GM19035 (cell line): ENCODE data around the gene WFIKKN1.

ENCODE experiments used
- ATAC-seq: cut with Tn5 transposase; IDR thresholded peaks from one replicate; pipeline ENCODE4 v1.9.1; 2021; ENCODE audit not compliant: unreplicated experiment

Gene WFIKKN1

GRCh38 chr16:621526-622105, 9.2 kb upstream of the WFIKKN1 start:
- no peak for ATAC-seq

- ATAC-seq, result no peak
Observed at GRCh38 chr16:622920-623280, 7.9 kb upstream of the WFIKKN1 start.

DNA sequence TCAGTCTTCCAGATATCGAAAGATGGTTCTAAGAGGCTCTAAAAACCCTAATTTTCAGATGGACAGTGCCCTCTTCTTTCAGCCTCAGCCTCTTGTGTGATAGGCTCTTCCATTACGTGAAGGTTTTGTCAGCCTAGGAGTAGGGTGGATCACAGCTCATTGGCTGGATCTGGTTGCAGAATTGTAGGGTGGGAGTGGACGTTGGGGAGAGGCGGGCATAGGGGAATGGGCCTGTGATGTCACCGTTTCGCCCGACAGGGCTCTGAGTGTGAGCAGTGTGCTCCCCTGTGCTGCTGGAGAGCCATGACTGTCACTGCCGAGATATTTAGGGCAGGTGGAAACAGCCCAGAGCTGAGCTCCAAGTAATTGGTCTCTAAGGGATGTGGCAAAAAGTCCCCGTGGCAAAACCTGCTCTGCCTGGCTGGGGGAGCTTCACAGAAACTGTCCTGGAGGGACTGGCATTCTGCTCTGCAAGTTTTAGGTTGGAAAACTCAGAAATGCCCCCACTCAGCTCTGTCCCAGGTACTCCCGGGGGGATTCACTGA, 6.2 kb upstream of the WFIKKN1 start:
- no peak for ATAC-seq

DNA sequence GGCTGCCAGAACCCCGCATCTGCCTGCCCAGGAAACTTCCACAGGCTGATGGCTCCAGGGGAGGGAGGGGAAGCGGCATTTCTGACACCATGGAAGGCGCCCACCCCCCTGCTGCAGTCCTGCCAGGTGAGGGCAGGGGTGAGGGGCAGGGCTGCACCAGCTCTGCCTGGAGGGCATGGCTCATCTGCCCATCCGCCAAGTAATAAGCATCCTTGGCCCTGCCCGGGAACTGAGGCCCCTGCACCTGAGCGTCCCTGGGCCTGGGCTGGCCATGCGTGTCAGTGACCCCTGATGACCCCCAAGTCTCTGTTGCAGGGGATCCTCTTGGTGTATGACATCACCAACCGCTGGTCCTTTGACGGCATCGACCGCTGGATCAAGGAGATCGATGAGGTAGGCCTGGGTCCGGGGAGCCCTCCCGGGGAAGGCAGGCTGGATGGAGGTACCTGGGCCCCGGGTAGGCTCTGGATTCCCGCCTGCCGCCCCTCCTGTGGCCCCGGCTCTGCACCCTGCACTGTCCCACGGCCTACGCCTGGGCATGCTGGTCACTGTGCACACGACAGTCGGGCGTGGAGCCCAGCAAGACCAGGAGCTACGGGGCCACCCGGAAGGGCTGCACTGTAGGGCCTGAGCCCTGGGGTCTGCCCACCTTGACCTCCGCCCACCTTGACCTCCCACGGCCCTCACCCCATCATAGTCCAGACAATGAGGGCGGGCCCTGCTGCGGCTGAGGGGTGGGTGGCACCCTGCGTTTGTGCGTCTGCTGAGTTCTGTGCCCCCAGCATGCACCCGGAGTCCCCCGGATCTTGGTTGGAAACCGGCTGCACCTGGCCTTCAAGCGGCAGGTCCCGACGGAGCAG, 5.4 kb upstream of the WFIKKN1 start:
- ATAC-seq, result no peak

GRCh38 chr16:625977-626765, 4.6 kb upstream of the WFIKKN1 start:
- no peak for ATAC-seq

DNA sequence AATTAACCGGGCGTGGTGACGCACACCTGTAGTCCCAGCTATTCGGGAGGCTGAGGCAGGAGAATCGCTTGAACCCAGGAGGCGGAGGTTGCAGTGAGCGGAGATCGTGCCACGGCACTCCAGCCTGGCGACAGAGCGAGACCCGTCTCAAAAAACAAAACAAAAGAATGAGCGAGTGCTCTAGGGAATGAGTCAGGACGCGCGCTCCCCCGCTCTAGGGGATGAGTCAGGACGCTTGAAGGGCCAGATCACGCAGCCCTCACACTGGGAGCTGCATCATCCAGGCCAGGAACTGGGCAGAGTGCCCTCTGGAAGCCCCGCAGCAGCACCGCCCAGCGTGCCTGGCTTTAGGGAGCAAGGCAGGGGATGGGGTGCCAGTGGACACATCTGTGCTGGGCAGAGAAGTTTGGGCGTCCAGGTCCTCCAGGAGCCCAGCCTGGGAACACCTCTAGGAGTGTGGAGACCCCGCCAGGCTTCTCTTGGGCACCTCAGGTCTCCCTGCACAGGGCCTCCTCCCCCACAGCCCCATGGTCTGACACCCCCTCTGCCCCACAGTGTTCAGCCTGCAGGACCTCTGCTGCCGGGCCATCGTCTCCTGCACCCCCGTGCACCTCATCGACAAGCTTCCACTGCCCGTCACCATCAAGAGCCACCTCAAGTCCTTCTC, 3.9 kb upstream of the WFIKKN1 start:
- ATAC-seq, result no peak

GRCh38 chr16:627454-628239, 3.1 kb upstream of the WFIKKN1 start:
- ATAC-seq, result no peak

- no peak for ATAC-seq
Observed at GRCh38 chr16:628321-629061, 2.3 kb upstream of the WFIKKN1 start.

DNA sequence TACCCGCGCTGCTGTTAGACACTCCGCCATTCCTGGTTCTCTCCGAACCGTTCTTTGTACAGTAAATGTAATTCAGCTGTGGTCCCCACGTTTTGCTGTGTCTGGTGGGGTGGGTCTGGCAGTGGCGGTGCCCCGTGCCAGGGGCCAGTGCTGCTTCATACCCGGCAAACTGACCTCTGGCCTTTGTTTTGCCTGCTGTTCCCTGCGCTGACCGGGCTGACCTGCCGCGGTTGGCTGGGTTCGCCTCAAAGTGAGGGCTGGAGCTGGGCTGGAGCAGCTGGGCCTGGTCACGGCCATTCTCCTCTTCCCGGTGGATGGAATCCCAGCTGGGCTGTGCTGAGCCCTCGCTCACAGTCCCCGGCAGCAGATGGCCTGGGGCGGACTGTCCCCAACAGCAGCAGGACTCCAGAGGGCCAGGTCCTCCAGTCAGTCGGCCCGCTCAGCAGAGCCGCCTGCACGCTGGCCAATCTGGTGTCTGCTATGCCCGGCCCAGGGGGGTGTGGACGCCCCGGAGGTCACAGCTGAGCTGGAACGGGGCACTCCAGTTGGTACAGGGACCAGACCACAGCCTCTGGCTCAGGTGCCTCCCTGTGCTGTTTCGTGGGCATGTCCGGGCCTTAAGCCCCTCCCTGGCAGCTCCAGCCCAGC, 1.5 kb upstream of the WFIKKN1 start:
- no peak for ATAC-seq

GRCh38 chr16:629833-630248, 944 bp upstream of the WFIKKN1 start:
- no peak for ATAC-seq

DNA sequence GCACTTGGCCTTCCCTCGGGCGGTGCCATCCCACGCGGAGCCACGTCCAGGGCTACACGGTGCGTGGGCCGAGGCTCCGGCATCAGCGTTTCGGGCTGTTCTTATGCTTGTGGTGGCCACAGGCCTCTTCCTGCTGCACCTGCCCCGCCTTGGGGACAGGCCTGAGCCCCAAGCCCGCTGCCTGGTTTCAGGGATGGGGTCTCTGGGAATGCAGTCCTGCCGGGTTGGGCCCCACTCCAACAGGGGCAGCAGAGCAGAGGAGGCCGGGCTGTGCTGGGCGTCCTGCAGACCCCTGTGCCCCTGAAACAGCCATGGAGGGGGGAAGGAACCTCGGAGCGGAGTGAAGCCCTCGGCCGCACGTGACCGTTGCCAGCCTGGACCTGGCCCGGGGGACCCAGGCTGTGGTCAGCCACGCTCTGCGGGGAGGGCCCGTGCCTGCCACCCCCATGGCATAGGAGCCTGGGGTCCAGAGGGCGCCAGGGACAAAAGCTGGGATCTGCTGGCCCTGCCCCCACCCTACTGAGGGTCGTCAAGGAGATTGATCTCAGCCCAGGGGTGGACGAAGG, 453 bp upstream of the WFIKKN1 start:
- no peak for ATAC-seq

- ATAC-seq, result no peak
Observed at GRCh38 chr16:631808-632358, 1.1 kb downstream of the WFIKKN1 start.

- ATAC-seq, result no peak
Observed at GRCh38 chr16:632486-633335, 1.9 kb downstream of the WFIKKN1 start.

GRCh38 chr16:633336-634050, 2.7 kb downstream of the WFIKKN1 start:
- no peak for ATAC-seq

DNA sequence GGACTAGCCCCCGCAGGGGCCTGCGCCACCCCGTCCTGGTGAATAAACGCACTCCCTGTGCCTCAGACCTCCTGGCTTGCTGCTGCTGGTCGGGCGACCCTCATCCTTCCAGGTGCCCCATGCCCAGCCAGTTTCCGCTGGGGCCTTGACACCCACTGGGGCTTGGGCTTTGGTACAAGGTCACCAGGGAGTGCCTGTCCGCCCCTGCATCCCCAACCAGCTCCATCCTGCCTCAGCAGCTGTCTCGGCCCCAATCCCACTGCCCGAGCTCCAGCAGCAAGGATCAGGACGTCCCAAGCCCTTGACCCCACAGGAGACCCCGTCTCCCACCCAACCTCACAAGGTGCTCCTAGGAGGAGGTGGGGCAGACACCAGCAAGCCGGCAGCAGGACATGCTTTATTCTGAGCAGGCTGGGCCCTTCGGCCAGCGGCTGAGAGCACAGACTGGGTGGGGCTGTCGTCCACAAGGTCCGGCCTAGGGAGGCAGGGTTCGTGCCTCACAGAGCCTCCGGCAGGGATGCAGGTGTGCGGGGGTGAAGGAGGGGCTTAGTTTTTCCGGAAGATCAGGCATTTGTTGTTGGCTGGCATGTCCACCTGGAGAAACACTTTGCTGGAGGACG, 3.4 kb downstream of the WFIKKN1 start:
- ATAC-seq, result no peak

DNA sequence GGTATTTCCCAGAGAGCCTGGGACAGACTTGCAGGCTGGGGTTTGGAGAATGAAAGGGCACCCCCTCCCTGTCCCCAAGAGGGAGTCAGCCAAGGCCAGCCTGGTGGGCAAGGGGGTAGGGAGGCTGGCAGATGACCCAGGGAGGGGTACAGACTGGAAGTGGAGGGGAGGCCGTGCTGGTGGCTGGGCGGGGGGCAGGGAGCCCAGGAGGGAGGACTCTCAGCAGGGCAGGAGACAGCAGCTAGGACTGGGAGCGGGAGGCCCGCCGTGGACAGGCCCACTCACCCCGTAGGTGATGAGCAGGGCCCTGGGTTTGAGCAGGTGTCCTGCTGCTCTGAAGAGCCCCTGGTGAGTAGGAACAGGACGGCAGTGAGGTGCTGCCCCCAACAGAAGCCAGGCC, 4.2 kb downstream of the WFIKKN1 start:
- no peak for ATAC-seq
